Gastroesophageal sphincter (tissue), 4 donors: Measurements from ENCODE around the gene CRYGC. TPM values are rescaled to one million over a fixed set of nuclear protein-coding genes. Genes with fewer than 3 reads are reported as not detected.
"Not testable (repeated sequence)": the region's sequence is repeated elsewhere in the genome, so short reads cannot be mapped to it uniquely, and the experiment has no call there.

Experiments
- ATAC-seq: fragments of 150-250 bp; one replicate; pipeline ENCODE4 v1.9.1; 2016; ENCODE audit warnings: mild to moderate bottlenecking, moderate library complexity
- H3K27ac ChIP-seq, 4 donors: fragments of 200-600 bp; sonication (generic) in 3 of 4; 1 replicate in 3 of 4; 2 replicates in 1 of 4; pipeline ENCODE4 v1.5.1; 2016 to 2019
- H3K27me3 ChIP-seq: fragments of 200-600 bp; sonication (generic); one replicate; pipeline ENCODE4 v1.5.1; 2019
- H3K36me3 ChIP-seq, 2 donors: fragments of 200-600 bp; sonication (generic); one replicate each; pipeline ENCODE4 v1.5.1; 2019; ENCODE audit warnings: control low read depth in 1 of 2
- H3K4me1 ChIP-seq, 3 donors: fragments of 200-600 bp; sonication (generic); 1 replicate in 2 of 3; 2 replicates in 1 of 3; pipeline ENCODE4 v1.5.1; 2016 to 2019; ENCODE audit warnings: control low read depth in 2 of 3
- H3K4me3 ChIP-seq, 2 donors: fragments of 200-600 bp; sonication (generic); one replicate each; pipeline ENCODE4 v1.5.1; 2019; ENCODE audit warnings: mild to moderate bottlenecking in 1 of 2, moderate library complexity in 1 of 2
- H3K9me3 ChIP-seq, 3 donors: fragments of 200-600 bp; sonication (generic); one replicate each; pipeline ENCODE4 v1.5.1; 2017 to 2019; ENCODE audit warnings: control low read depth in 2 of 3
- EP300 ChIP-seq: sonication (generic); formaldehyde crosslinking; IDR thresholded peaks from one replicate; pipeline ENCODE4 v1.6.1; 2017; ENCODE audit warnings: antibody characterized with exemption, mild to moderate bottlenecking
- POLR2A ChIP-seq, 2 donors: fragments of 450-650 bp; IDR thresholded peaks; one replicate each; pipeline ENCODE4 v1.6.1; 2017; ENCODE audit warnings: antibody characterized with exemption in 2 of 2, mild to moderate bottlenecking in 2 of 2, moderate library complexity in 1 of 2
- POLR2AphosphoS5 ChIP-seq: sonication (generic); formaldehyde crosslinking; IDR thresholded peaks from one replicate; pipeline ENCODE4 v1.6.1; 2017; ENCODE audit warnings: antibody characterized with exemption
- WGBS, 2 donors: methylation state at CpG; one replicate each; pipeline ENCODE4 v1.1.5; 2018; ENCODE audit warnings: low coverage in 1 of 2; 5-methylcytosine and 5-hydroxymethylcytosine counted together
- total RNA-seq, 4 donors: library from RNA; depleted of rRNA; stranded (reverse); fragments of >200 nt; gene quantifications; one replicate each; pipeline ENCODE4 v1.1.0, GENCODE V29; 2016
- TF ChIP-seq, protein P1 (sequence below), 4 experiments: fragments of 200-600 bp in 2 of 4; fragments of 450-650 bp in 2 of 4; sonication (generic) in 1 of 4; IDR thresholded peaks; one replicate each; pipeline ENCODE4 v1.5.1; 2017 to 2019; ENCODE audit warnings: antibody characterized with exemption in 4 of 4, mild to moderate bottlenecking in 2 of 4, moderate library complexity in 2 of 4

The CRYGC gene
- total RNA-seq, 4 donors from 2014 or later, result not detected

DNA sequence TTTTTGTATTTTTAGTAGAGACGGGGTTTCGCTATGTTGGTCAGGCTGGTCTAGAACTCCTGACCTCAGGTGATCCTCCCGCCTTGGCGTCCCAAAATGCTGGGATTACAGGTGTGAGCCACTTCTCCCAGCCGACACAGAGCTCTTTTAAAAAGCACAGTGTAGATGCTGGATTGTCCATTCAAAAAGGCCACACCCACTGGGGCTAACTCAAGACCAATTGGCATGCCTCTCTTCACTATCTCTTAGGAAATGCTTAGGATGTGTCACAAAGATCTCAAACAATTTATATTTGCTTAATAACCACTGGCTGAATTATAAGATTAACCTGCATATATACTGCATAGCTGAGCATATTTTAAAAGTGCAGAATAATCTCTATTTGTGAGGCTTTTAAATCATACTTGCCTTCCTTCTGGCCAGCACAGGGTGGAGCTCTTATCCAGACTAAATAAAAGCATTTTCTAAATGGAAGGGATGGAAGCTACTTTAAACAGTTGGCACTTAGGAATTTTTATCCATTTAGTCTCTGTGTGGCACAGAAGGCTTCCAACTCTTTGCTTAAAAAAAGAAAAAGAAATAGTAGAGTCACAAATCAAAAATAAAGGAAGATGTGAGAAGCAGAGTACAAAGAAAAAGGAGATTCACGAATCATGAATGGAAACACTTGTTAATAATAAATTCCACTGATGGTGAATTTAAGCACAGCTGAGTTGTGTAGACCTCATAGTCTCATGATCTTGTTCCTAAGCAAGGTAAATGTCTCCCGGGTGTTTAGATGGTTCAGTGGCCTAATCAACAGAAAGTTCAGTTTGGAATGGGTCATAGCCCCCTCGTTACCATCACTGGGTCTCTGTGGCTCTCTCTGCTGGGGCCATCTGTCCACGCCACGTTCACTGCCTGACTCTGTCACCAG is 27.7 kb downstream of the CRYGC start:
- Histone ChIP-seq H3K36me3 (no peaks in the 10 kb centered on the region), H3K27me3 (peaks cover 11% of the 10 kb centered on the region), H3K9me3 (no peaks in the 10 kb centered on the region), H3K4me3 (no peak overlapping the region), H3K4me1 (peaks cover 0 to 7% (median 0%) of the 10 kb centered on the region in 3 donors), H3K27ac (no peak overlapping the region)
- TF ChIP-seq, protein P1, sequence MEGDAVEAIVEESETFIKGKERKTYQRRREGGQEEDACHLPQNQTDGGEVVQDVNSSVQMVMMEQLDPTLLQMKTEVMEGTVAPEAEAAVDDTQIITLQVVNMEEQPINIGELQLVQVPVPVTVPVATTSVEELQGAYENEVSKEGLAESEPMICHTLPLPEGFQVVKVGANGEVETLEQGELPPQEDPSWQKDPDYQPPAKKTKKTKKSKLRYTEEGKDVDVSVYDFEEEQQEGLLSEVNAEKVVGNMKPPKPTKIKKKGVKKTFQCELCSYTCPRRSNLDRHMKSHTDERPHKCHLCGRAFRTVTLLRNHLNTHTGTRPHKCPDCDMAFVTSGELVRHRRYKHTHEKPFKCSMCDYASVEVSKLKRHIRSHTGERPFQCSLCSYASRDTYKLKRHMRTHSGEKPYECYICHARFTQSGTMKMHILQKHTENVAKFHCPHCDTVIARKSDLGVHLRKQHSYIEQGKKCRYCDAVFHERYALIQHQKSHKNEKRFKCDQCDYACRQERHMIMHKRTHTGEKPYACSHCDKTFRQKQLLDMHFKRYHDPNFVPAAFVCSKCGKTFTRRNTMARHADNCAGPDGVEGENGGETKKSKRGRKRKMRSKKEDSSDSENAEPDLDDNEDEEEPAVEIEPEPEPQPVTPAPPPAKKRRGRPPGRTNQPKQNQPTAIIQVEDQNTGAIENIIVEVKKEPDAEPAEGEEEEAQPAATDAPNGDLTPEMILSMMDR (IDR thresholded peaks at IDR 0.05), result peak in 1 of 4 experiments; percentile 24
- no peak for TF ChIP-seq EP300
- no peak for TF ChIP-seq POLR2A (IDR thresholded peaks at IDR 0.05)
- WGBS, 2 donors, result 44 to 56% methylated on average over 5 to 9 of the region's 10 CpGs
- no peak for ATAC-seq

DNA sequence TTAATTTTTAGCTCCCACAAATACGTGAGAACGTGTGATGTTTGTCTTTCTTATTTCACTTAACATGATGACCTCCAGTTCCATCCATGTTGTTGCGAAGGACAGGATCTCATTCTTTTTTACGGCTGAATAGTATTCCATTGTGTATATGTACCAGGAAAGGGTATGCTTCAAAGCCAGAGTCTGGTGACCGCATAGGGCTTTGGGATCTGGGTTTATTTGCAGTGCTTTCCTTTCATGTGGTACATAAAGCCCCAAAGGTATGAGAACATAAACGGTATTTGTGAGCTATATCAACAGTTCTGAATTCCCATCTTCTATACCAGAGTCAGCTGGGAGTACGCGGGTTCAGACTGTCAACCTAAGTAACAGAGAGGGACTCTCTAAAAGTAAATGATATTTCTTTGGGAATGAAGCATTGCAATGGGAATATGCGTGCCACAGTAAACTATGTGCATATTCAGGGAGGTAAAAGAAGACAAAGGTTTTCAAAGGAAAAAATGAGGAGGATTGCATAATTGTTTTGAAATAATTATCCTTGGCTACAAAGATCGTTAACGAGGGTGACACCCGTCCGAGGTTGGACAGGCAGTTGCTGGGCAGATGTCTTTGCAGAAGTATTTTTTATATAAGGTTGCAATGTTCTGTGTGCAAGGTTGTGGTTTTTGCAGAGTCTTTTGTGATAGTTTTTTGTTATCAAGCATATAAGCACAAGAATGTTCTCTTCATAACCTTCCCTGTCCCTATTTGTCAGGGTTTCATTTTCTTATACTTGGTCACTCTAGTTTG is 29.8 kb downstream of the CRYGC start:
- Histone ChIP-seq H3K27me3 (peaks cover 11% of the 10 kb centered on the region), H3K4me1 (peaks cover 0 to 7% (median 0%) of the 10 kb centered on the region in 3 donors), H3K27ac (no peak overlapping the region), H3K36me3 (no peaks in the 10 kb centered on the region), H3K4me3 (no peak overlapping the region), H3K9me3 (no peaks in the 10 kb centered on the region)
- no peak for ATAC-seq
- 73 to 75% methylated on average over 11 to 13 of the region's 13 CpGs for WGBS, 2 donors
- TF ChIP-seq, protein P1 (IDR thresholded peaks at IDR 0.05), result no peak
- TF ChIP-seq EP300 (no peak), POLR2AphosphoS5 (no peak), POLR2A (IDR thresholded peaks at IDR 0.05) (no peak)

DNA sequence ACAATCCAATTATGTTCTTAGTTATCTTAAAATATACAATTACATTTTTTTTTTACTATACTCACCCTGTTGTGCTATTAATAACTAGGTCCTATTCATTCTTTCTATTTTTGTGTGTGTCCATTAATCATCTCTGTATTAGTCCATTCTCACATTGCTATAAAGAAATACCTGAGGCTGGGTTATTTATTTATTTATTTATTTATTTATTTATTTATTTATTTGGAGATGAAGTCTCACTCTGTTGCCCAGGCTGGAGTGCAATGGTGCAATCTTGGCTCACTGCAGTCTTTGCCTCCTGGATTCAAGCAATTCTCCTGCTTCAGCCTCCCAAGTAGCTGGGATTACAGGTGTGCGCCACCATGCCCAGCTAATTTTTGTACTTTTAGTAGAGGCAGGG is 30.9 kb downstream of the CRYGC start:
- not testable (repeated sequence) for H3K9me3 ChIP-seq, ATAC-seq, H3K4me1 ChIP-seq, H3K27ac ChIP-seq, H3K4me3 ChIP-seq, H3K36me3 ChIP-seq
- no CpG with 5 or more reads among the region's 1 CpG for WGBS, 2 donors
- peaks cover 11% of the 10 kb centered on the region for H3K27me3 ChIP-seq

DNA sequence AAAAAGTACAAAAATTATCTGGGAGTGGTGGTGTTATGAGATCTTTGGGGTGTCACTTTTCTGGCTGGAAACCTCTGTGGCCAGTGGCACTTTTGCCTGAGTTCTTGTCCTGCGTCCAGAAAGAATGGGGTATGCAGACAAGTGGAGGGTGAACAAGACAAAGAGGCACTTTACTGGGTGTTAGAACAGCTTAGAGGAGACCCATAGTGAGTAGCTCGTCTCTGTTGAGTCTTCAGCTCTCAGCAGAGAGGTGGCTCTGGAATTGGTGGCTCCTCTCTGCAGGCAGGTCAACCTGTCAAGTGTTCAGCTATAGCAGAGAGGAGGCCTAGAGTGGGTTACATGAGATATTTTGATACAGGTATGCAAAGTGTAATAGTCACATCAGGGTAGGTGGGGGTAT is 31.4 kb downstream of the CRYGC start:
- Histone ChIP-seq H3K36me3 (no peaks in the 10 kb centered on the region), H3K27ac (no peak overlapping the region), H3K4me3 (no peak overlapping the region), H3K27me3 (peaks cover 11% of the 10 kb centered on the region), H3K9me3 (no peaks in the 10 kb centered on the region), H3K4me1 (peaks cover 0 to 7% (median 0%) of the 10 kb centered on the region in 3 donors)
- ATAC-seq, result no peak
- TF ChIP-seq, protein P1 (IDR thresholded peaks at IDR 0.05), result no peak
- TF ChIP-seq EP300, result no peak
- TF ChIP-seq POLR2AphosphoS5, result no peak
- no peak for TF ChIP-seq POLR2A (IDR thresholded peaks at IDR 0.05)
- 63% methylated on average over 2 of the region's 2 CpGs; no CpG with 5 or more reads in 1 of the 2 donors for WGBS, 2 donors

DNA sequence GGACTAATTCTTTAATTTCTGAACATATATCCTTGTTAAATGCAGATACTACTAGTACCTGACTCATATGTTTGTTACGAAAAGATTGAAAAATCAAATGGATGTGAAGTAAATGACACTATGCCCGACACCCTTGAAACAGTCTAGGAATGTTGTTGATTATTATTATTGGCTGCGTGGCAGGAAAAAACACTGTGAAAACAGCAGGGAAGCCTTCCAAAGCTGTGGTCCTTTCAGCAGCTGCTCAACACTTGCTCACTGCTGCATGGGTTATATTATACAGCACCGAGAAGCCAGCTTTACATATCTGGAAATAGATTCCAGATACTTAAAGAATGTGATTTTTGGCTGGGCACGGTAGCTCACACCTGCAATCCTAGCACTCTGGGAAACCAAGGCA is 31.8 kb downstream of the CRYGC start:
- Histone ChIP-seq H3K4me3 (no peak overlapping the region), H3K36me3 (no peaks in the 10 kb centered on the region), H3K4me1 (peaks cover 0 to 7% (median 0%) of the 10 kb centered on the region in 3 donors), H3K9me3 (no peaks in the 10 kb centered on the region), H3K27ac (no peak overlapping the region), H3K27me3 (peaks cover 11% of the 10 kb centered on the region)
- TF ChIP-seq EP300, result no peak
- TF ChIP-seq, protein P1 (IDR thresholded peaks at IDR 0.05), result no peak
- TF ChIP-seq POLR2A (IDR thresholded peaks at IDR 0.05), result no peak
- no peak for TF ChIP-seq POLR2AphosphoS5
- ATAC-seq, result no peak
- WGBS, 2 donors, result 64 to 66% methylated on average over 5 of the region's 5 CpGs
